Naive B cell (primary cell): ENCODE measurements around the gene MANBA. TPM values are rescaled to one million over a fixed set of nuclear protein-coding genes. Genes with fewer than 3 reads are reported as not detected.

ENCODE experiments used
- ATAC-seq, 2 donors: fragments of 150-1000 bp; cut with Tn5 transposase; 2 replicates each; pipeline ENCODE4 v1.10.0; 2021; ENCODE audit warnings: low read depth in 2 of 2, mild to moderate bottlenecking in 2 of 2, moderate library complexity in 2 of 2
- DNase-seq: peaks from one replicate; pipeline ENCODE4 v3.0.0; 2022
- H3K27ac Mint-ChIP-seq, 6 donors: one replicate each; pipeline ENCODE4 v1.8.0; 2020 to 2022; ENCODE audit warnings: mild to moderate bottlenecking in 6 of 6, mixed read lengths in 6 of 6, moderate library complexity in 5 of 6, inconsistent platforms in 2 of 6
- H3K27me3 Mint-ChIP-seq, 3 donors: one replicate each; pipeline ENCODE4 v1.8.0; 2021 to 2022; ENCODE audit warnings: mixed read lengths in 3 of 3, mild to moderate bottlenecking in 1 of 3
- H3K36me3 Mint-ChIP-seq, 2 donors: one replicate each; pipeline ENCODE4 v1.8.0; 2020 to 2022; ENCODE audit warnings: mixed read lengths in 2 of 2, inconsistent platforms in 1 of 2, mild to moderate bottlenecking in 1 of 2
- H3K4me1 Mint-ChIP-seq, 3 donors: one replicate each; pipeline ENCODE4 v1.8.0; 2020 to 2022; ENCODE audit warnings: mixed read lengths in 3 of 3, inconsistent platforms in 1 of 3, mild to moderate bottlenecking in 1 of 3, moderate library complexity in 1 of 3
- H3K4me3 Mint-ChIP-seq, 8 donors: one replicate each; pipeline ENCODE4 v1.8.0; 2020 to 2022; ENCODE audit warnings: mild to moderate bottlenecking in 8 of 8, mixed read lengths in 8 of 8, moderate library complexity in 8 of 8, inconsistent platforms in 2 of 8
- H3K9me3 Mint-ChIP-seq, 7 donors: one replicate each; pipeline ENCODE4 v1.8.0; 2020 to 2022; ENCODE audit warnings: mixed read lengths in 7 of 7, mild to moderate bottlenecking in 5 of 7, inconsistent platforms in 2 of 7, moderate library complexity in 1 of 7
- polyA plus RNA-seq, 6 donors: library from polyadenylated mRNA; unstranded; fragments of 300-500 nt; fragmentation: Illumina TruSeq; gene quantifications; one replicate each; pipeline ENCODE4 v1.2.3, GENCODE V29; 2021; ENCODE audit warnings: low read depth in 6 of 6

Gene MANBA
- polyA plus RNA-seq, 6 donors from 2014 or later = 53.2 to 65.9 (median 55.0) TPM

- H3K36me3 Mint-ChIP-seq = peaks cover 33 to 54% of the 10 kb centered on the region in 2 donors
- ATAC-seq (no peak), DNase-seq (no peak)
- no peak overlapping the region for H3K4me3 Mint-ChIP-seq
- H3K4me1 Mint-ChIP-seq = peaks cover 8 to 23% (median 18%) of the 10 kb centered on the region in 3 donors
- peak overlapping the region; percentile 3 to 88 (median 51) for H3K27ac Mint-ChIP-seq
- no peaks in the 10 kb centered on the region for H3K9me3 Mint-ChIP-seq
- H3K27me3 Mint-ChIP-seq = no peaks in the 10 kb centered on the region
These were observed 146.0 kb downstream of the MANBA start for GRCh38 chr4:102614801-102615200.

- no peaks in the 10 kb centered on the region for H3K27me3 Mint-ChIP-seq
- no peaks in the 10 kb centered on the region for H3K9me3 Mint-ChIP-seq
- peak overlapping the region; percentile 34 to 94 (median 86) for H3K27ac Mint-ChIP-seq
- DNase-seq = peak; percentile 29
- ATAC-seq = peak; percentile 88 to 92
- peaks cover 8 to 21% (median 18%) of the 10 kb centered on the region in 3 donors for H3K4me1 Mint-ChIP-seq
- H3K36me3 Mint-ChIP-seq = peaks cover 38 to 59% of the 10 kb centered on the region in 2 donors
- peak overlapping the region in 2 of 8 donors; percentile 4 to 77 for H3K4me3 Mint-ChIP-seq
These were observed 147.9 kb downstream of the MANBA start for GRCh38 chr4:102612824-102613366.

GRCh38 chr4:102612210-102612609 lies 148.6 kb downstream of the MANBA start:
- ATAC-seq (no peak), DNase-seq (no peak)
- Mint-ChIP-seq H3K27ac (peak overlapping the region; percentile 34 to 93 (median 88)), H3K27me3 (no peaks in the 10 kb centered on the region), H3K4me3 (peak overlapping the region in 1 of 8 donors; percentile 4), H3K4me1 (peaks cover 8 to 21% (median 18%) of the 10 kb centered on the region in 3 donors), H3K36me3 (peaks cover 38 to 59% of the 10 kb centered on the region in 2 donors), H3K9me3 (no peaks in the 10 kb centered on the region)

- Mint-ChIP-seq H3K27me3 (no peaks in the 10 kb centered on the region), H3K9me3 (no peaks in the 10 kb centered on the region), H3K36me3 (peaks cover 44 to 49% of the 10 kb centered on the region in 2 donors), H3K27ac (peak overlapping the region in 2 of 6 donors; percentile 59 to 88), H3K4me3 (no peak overlapping the region), H3K4me1 (peaks cover 8 to 21% (median 18%) of the 10 kb centered on the region in 3 donors)
- ATAC-seq (no peak), DNase-seq (no peak)
These were observed 150.3 kb downstream of the MANBA start for GRCh38 chr4:102610476-102610875.

- H3K4me1 Mint-ChIP-seq = peaks cover 8 to 21% (median 18%) of the 10 kb centered on the region in 3 donors
- H3K27ac Mint-ChIP-seq = peak overlapping the region in 3 of 6 donors; percentile 1 to 88 (median 13)
- H3K4me3 Mint-ChIP-seq = no peak overlapping the region
- DNase-seq (no peak), ATAC-seq (no peak)
- H3K36me3 Mint-ChIP-seq = peaks cover 42 to 44% of the 10 kb centered on the region in 2 donors
- H3K9me3 Mint-ChIP-seq = no peaks in the 10 kb centered on the region
- H3K27me3 Mint-ChIP-seq = no peaks in the 10 kb centered on the region
These were observed 150.8 kb downstream of the MANBA start for GRCh38 chr4:102610007-102610406.

- H3K4me3 Mint-ChIP-seq = no peak overlapping the region
- no peak for ATAC-seq
- peaks cover 26 to 35% of the 10 kb centered on the region in 2 donors for H3K36me3 Mint-ChIP-seq
These were observed 152.6 kb downstream of the MANBA start for GRCh38 chr4:102608190-102608589.

GRCh38 chr4:102606846-102607450 lies 153.8 kb downstream of the MANBA start:
- Mint-ChIP-seq H3K4me3 (no peak overlapping the region), H3K27me3 (no peaks in the 10 kb centered on the region), H3K27ac (peak overlapping the region in 2 of 6 donors; percentile 19 to 44), H3K9me3 (no peaks in the 10 kb centered on the region), H3K4me1 (peaks cover 0 to 10% (median 5%) of the 10 kb centered on the region in 3 donors), H3K36me3 (peaks cover 21 to 33% of the 10 kb centered on the region in 2 donors)
- ATAC-seq = no peak
- no peak for DNase-seq

More at GRCh38 chr4:102608190-102608589, 152.6 kb downstream of the MANBA start:
- H3K27me3 Mint-ChIP-seq = no peaks in the 10 kb centered on the region
- H3K27ac Mint-ChIP-seq = no peak overlapping the region
- H3K4me1 Mint-ChIP-seq = peaks cover 5 to 18% (median 13%) of the 10 kb centered on the region in 3 donors
- no peak for DNase-seq
- H3K9me3 Mint-ChIP-seq = no peaks in the 10 kb centered on the region

GRCh38 chr4:102606261-102606660 lies 154.5 kb downstream of the MANBA start:
- Mint-ChIP-seq H3K27ac (no peak overlapping the region), H3K36me3 (peaks cover 21 to 30% of the 10 kb centered on the region in 2 donors), H3K9me3 (no peaks in the 10 kb centered on the region), H3K27me3 (no peaks in the 10 kb centered on the region), H3K4me3 (no peak overlapping the region), H3K4me1 (peaks cover 0 to 3% (median 2%) of the 10 kb centered on the region in 3 donors)
- ATAC-seq (no peak), DNase-seq (no peak)

- Mint-ChIP-seq H3K4me3 (no peak overlapping the region), H3K9me3 (no peaks in the 10 kb centered on the region), H3K27ac (peak overlapping the region in 1 of 6 donors; percentile 13), H3K4me1 (no peaks in the 10 kb centered on the region), H3K36me3 (peaks cover 16 to 30% of the 10 kb centered on the region in 2 donors), H3K27me3 (no peaks in the 10 kb centered on the region)
- ATAC-seq (no peak), DNase-seq (no peak)
These were observed 156.4 kb downstream of the MANBA start for GRCh38 chr4:102604222-102604940.

GRCh38 chr4:102601586-102602227 lies 159.1 kb downstream of the MANBA start:
- Mint-ChIP-seq H3K4me3 (no peak overlapping the region), H3K36me3 (peaks cover 34 to 37% of the 10 kb centered on the region in 2 donors), H3K27me3 (no peaks in the 10 kb centered on the region), H3K4me1 (peaks cover 0 to 3% (median 0%) of the 10 kb centered on the region in 3 donors), H3K27ac (peak overlapping the region in 2 of 6 donors; percentile 27 to 82), H3K9me3 (no peaks in the 10 kb centered on the region)
- DNase-seq = no peak
- ATAC-seq = no peak

- Mint-ChIP-seq H3K27ac (peak overlapping the region in 1 of 6 donors; percentile 10), H3K9me3 (no peaks in the 10 kb centered on the region), H3K36me3 (peaks cover 44 to 45% of the 10 kb centered on the region in 2 donors), H3K4me1 (peaks cover 0 to 3% (median 0%) of the 10 kb centered on the region in 3 donors), H3K4me3 (no peak overlapping the region), H3K27me3 (no peaks in the 10 kb centered on the region)
- no peak for ATAC-seq
- DNase-seq = no peak
These were observed 160.1 kb downstream of the MANBA start for GRCh38 chr4:102600689-102601088.

GRCh38 chr4:102599886-102600285 lies 160.9 kb downstream of the MANBA start:
- Mint-ChIP-seq H3K36me3 (peaks cover 48 to 50% of the 10 kb centered on the region in 2 donors), H3K27me3 (no peaks in the 10 kb centered on the region), H3K27ac (peak overlapping the region in 1 of 6 donors; percentile 83), H3K4me1 (peaks cover 0 to 3% (median 0%) of the 10 kb centered on the region in 3 donors), H3K4me3 (no peak overlapping the region), H3K9me3 (no peaks in the 10 kb centered on the region)
- no peak for DNase-seq
- no peak for ATAC-seq

- H3K9me3 Mint-ChIP-seq = no peaks in the 10 kb centered on the region
- no peak overlapping the region for H3K4me3 Mint-ChIP-seq
- peaks cover 47 to 50% of the 10 kb centered on the region in 2 donors for H3K36me3 Mint-ChIP-seq
- peak overlapping the region in 1 of 6 donors; percentile 16 for H3K27ac Mint-ChIP-seq
- ATAC-seq (no peak), DNase-seq (no peak)
- H3K4me1 Mint-ChIP-seq = peaks cover 0 to 3% (median 0%) of the 10 kb centered on the region in 3 donors
- H3K27me3 Mint-ChIP-seq = no peaks in the 10 kb centered on the region
These were observed 161.3 kb downstream of the MANBA start for GRCh38 chr4:102599455-102599854.
